HG03565 (cell line): Measurements from ENCODE around the gene UNC80.

Experiments used
- ATAC-seq: cut with Tn5 transposase; IDR thresholded peaks from one replicate; pipeline ENCODE4 v1.9.1; 2021; ENCODE audit warnings: mild to moderate bottlenecking, moderate library complexity; ENCODE audit not compliant: unreplicated experiment

Gene UNC80

GRCh38 chr2:209809256-209809655 lies 37.6 kb downstream of the UNC80 start:
- no peak for ATAC-seq

GRCh38 chr2:209817844-209818271 lies 46.2 kb downstream of the UNC80 start:
- ATAC-seq: no peak

- no peak for ATAC-seq
Observed at GRCh38 chr2:209818939-209819338, 47.3 kb downstream of the UNC80 start.

GRCh38 chr2:209821806-209822205 lies 50.2 kb downstream of the UNC80 start:
- ATAC-seq: no peak

- no peak for ATAC-seq
Observed at GRCh38 chr2:209823484-209823883, 51.9 kb downstream of the UNC80 start.

- ATAC-seq: no peak
Observed at GRCh38 chr2:209824391-209824790, 52.8 kb downstream of the UNC80 start.

- no peak for ATAC-seq
Observed at GRCh38 chr2:209830722-209831465, 59.3 kb downstream of the UNC80 start.

GRCh38 chr2:209834767-209835166 lies 63.1 kb downstream of the UNC80 start:
- no peak for ATAC-seq

GRCh38 chr2:209840434-209840833 lies 68.8 kb downstream of the UNC80 start:
- ATAC-seq: no peak

- no peak for ATAC-seq
Observed at GRCh38 chr2:209845666-209846065, 74.0 kb downstream of the UNC80 start.

- ATAC-seq: no peak
Observed at GRCh38 chr2:209864716-209865295, 93.2 kb downstream of the UNC80 start.

- no peak for ATAC-seq
Observed at GRCh38 chr2:209868271-209868994, 96.8 kb downstream of the UNC80 start.

GRCh38 chr2:209870067-209870466 lies 98.4 kb downstream of the UNC80 start:
- ATAC-seq: no peak

GRCh38 chr2:209872675-209873074 lies 101.0 kb downstream of the UNC80 start:
- ATAC-seq: no peak

- no peak for ATAC-seq
Observed at GRCh38 chr2:209875270-209875669, 103.6 kb downstream of the UNC80 start.

- ATAC-seq: no peak
Observed at GRCh38 chr2:209876211-209876610, 104.6 kb downstream of the UNC80 start.

GRCh38 chr2:209878701-209879100 lies 107.1 kb downstream of the UNC80 start:
- no peak for ATAC-seq

GRCh38 chr2:209900638-209901037 lies 129.0 kb downstream of the UNC80 start:
- no peak for ATAC-seq

GRCh38 chr2:209901172-209901571 lies 129.5 kb downstream of the UNC80 start:
- no peak for ATAC-seq

- no peak for ATAC-seq
Observed at GRCh38 chr2:209905691-209906090, 134.1 kb downstream of the UNC80 start.

GRCh38 chr2:209907746-209908145 lies 136.1 kb downstream of the UNC80 start:
- peak; percentile 44 for ATAC-seq

- no peak for ATAC-seq
Observed at GRCh38 chr2:209908511-209908910, 136.9 kb downstream of the UNC80 start.
